ENCODE data around the gene OR4D2.
"Not testable (repeated sequence)": the region's sequence is repeated elsewhere in the genome, so short reads cannot be mapped to it uniquely, and the experiment has no call there.

Gene OR4D2

GRCh38 chr17:58166682-58167081 lies at the start of gene OR4D2:
Gene OR4D2, plus strand, starts transcription at chr17:58166982. Its CDS starts 2,674 bp downstream, at chr17:58169656.
- no peak for DNase-seq (ENCODE audit: low spot score)

GRCh38 chr17:58117382-58117781 lies 49.4 kb upstream of the OR4D2 start:
- no peak for DNase-seq (ENCODE audit: low spot score)

- DNase-seq (ENCODE audit: low spot score), result no peak
These were observed 47.3 kb upstream of the OR4D2 start for GRCh38 chr17:58119491-58119890.

GRCh38 chr17:58120195-58120822 lies 46.5 kb upstream of the OR4D2 start:
- no peak for DNase-seq (ENCODE audit: low spot score)

GRCh38 chr17:58121925-58122324 lies 44.9 kb upstream of the OR4D2 start:
- no peak for DNase-seq (ENCODE audit: low spot score)

GRCh38 chr17:58127846-58128245 lies 38.9 kb upstream of the OR4D2 start:
- DNase-seq (ENCODE audit: low spot score), result no peak

- not testable (repeated sequence) for DNase-seq (ENCODE audit: low spot score)
These were observed 34.1 kb upstream of the OR4D2 start for GRCh38 chr17:58132697-58133096.

- no peak for DNase-seq (ENCODE audit: low spot score)
These were observed 30.0 kb upstream of the OR4D2 start for GRCh38 chr17:58136669-58137279.

- no peak for DNase-seq (ENCODE audit: low spot score)
These were observed 25.3 kb upstream of the OR4D2 start for GRCh38 chr17:58141505-58141904.

- not testable (repeated sequence) for DNase-seq (ENCODE audit: low spot score)
These were observed 23.4 kb upstream of the OR4D2 start for GRCh38 chr17:58143335-58143734.

- no peak for DNase-seq (ENCODE audit: low spot score)
These were observed 22.0 kb upstream of the OR4D2 start for GRCh38 chr17:58144801-58145200.

- DNase-seq (ENCODE audit: low spot score), result no peak
These were observed 18.8 kb upstream of the OR4D2 start, which contains the start of gene OR4D1 for GRCh38 chr17:58147930-58148434. Gene OR4D1, plus strand, starts transcription at chr17:58148384. Its CDS starts 6,770 bp downstream, at chr17:58155154.

GRCh38 chr17:58148609-58149008 lies 18.2 kb upstream of the OR4D2 start:
- DNase-seq (ENCODE audit: low spot score), result no peak

- no peak for DNase-seq (ENCODE audit: low spot score)
These were observed 16.4 kb upstream of the OR4D2 start for GRCh38 chr17:58150394-58150793.

- DNase-seq (ENCODE audit: low spot score), result no peak
These were observed 13.7 kb upstream of the OR4D2 start for GRCh38 chr17:58153046-58153445.

GRCh38 chr17:58153671-58154070 lies 13.1 kb upstream of the OR4D2 start:
- DNase-seq (ENCODE audit: low spot score), result no peak

GRCh38 chr17:58156839-58157803 lies 9.7 kb upstream of the OR4D2 start:
- no peak for DNase-seq (ENCODE audit: low spot score)

GRCh38 chr17:58158181-58158580 lies 8.6 kb upstream of the OR4D2 start:
- DNase-seq (ENCODE audit: low spot score), result no peak

GRCh38 chr17:58161566-58161965 lies 5.2 kb upstream of the OR4D2 start:
- DNase-seq (ENCODE audit: low spot score), result no peak

- DNase-seq (ENCODE audit: low spot score), result no peak
These were observed 801 bp upstream of the OR4D2 start for GRCh38 chr17:58165981-58166380.

- no peak for DNase-seq (ENCODE audit: low spot score)
These were observed 3.8 kb downstream of the OR4D2 start for GRCh38 chr17:58170622-58171021.

- no peak for DNase-seq (ENCODE audit: low spot score)
These were observed 5.7 kb downstream of the OR4D2 start for GRCh38 chr17:58172369-58173071.

All from hematopoietic multipotent progenitor cell treated with erythropoietin and hydrocortisone succinate and interleukin-3 and kit ligand, for 17 days (in vitro differentiated cells).